Coronary artery (tissue), 2 donors: ENCODE measurements around the gene ZNF587B.
A peak's percentile ranks its signal among the peaks of the same experiment; 100 is the strongest.
"Not testable (repeated sequence)": the region's sequence is repeated elsewhere in the genome, so short reads cannot be mapped to it uniquely, and the experiment has no call there.

ENCODE experiments used
- DNase-seq: peaks from one replicate; pipeline ENCODE4 v3.0.0-alpha.2; 2017; ENCODE audit warnings: low spot score
- H3K27ac ChIP-seq, 2 donors: fragments of 200-600 bp; sonication (generic); one replicate each; pipeline ENCODE4 v1.5.1; 2016 to 2019
- H3K4me3 ChIP-seq: fragments of 200-600 bp; sonication (generic); 2 replicates; pipeline ENCODE4 v1.5.1; 2016; ENCODE audit warnings: mild to moderate bottlenecking, moderate library complexity
- TF ChIP-seq, protein P1 (sequence below): fragments of 200-600 bp; sonication (generic); IDR thresholded peaks from one replicate; pipeline ENCODE4 v1.5.1; 2019; ENCODE audit warnings: antibody characterized with exemption

Gene ZNF587B

GRCh38 chr19:57870225-57870624 is 40.1 kb downstream of the ZNF587B start:
- no peak overlapping the region for H3K4me3 ChIP-seq
- TF ChIP-seq, protein P1, sequence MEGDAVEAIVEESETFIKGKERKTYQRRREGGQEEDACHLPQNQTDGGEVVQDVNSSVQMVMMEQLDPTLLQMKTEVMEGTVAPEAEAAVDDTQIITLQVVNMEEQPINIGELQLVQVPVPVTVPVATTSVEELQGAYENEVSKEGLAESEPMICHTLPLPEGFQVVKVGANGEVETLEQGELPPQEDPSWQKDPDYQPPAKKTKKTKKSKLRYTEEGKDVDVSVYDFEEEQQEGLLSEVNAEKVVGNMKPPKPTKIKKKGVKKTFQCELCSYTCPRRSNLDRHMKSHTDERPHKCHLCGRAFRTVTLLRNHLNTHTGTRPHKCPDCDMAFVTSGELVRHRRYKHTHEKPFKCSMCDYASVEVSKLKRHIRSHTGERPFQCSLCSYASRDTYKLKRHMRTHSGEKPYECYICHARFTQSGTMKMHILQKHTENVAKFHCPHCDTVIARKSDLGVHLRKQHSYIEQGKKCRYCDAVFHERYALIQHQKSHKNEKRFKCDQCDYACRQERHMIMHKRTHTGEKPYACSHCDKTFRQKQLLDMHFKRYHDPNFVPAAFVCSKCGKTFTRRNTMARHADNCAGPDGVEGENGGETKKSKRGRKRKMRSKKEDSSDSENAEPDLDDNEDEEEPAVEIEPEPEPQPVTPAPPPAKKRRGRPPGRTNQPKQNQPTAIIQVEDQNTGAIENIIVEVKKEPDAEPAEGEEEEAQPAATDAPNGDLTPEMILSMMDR: no peak
- no peak for DNase-seq
- H3K27ac ChIP-seq: no peak overlapping the region

GRCh38 chr19:57872450-57872849 is 42.4 kb downstream of the ZNF587B start:
- H3K4me3 ChIP-seq: no peak overlapping the region
- DNase-seq: no peak
- TF ChIP-seq, protein P1: no peak
- no peak overlapping the region for H3K27ac ChIP-seq

- H3K27ac ChIP-seq, DNase-seq: not testable (repeated sequence)
- peak overlapping the region; percentile 0 for H3K4me3 ChIP-seq
Observed at GRCh38 chr19:57873883-57874799, 44.0 kb downstream of the ZNF587B start.

DNA sequence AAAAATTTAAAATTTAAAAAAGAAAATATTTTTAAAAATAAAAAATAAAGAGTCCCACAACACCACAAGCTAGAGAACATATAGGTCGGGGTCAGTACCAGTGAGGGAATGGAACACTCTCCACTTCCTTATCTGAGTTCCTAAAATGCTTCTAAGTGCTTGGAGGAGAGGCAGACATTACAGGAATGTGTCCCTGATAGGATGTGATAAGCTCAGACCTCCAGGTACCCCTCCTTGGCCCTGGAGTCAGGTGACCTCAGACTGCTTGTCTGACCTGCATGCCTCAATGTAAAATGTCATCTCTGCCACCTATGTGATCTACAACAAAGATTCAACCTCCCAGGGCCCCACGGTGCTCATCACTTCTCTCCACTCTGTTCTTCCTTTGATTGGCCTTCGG is 55.9 kb downstream of the ZNF587B start:
- DNase-seq: no peak
- Histone ChIP-seq H3K4me3 (no peak overlapping the region), H3K27ac (no peak overlapping the region)
- TF ChIP-seq, protein P1: no peak

DNA sequence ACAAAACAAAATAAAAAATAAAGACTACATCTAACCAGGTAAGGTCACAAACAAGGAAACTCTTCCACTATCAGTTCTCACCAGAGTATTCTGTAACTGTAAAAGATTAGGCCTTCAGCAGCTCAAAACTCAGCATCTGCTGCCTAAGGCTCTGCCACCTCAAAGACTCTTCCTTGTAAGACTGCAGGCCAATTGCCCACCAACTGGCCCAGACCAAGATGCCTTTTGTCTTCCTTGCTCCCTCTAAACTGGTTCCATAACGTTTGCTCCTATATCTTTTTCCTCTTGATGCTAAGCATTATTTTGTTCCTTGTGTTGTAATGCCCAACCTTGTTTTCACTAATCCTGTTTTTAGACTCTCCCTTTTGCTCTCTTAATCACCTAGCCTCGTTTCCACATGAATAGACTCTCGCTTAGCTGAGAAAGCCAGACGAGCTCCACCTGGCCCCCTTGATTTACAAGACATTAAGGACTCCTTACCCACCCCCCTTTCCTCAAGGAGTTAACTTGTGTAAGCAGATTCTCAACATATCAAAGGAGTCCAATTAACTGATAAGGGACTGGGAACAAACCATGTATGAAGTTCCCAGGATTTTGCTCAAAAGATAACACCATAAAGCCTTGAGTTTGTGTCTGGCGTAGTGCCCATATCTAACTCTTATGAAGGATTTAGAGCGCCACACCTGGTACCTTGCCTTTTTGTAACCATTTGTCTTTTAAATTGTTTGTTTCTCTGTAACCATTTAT is 57.3 kb downstream of the ZNF587B start:
- Histone ChIP-seq H3K27ac (no peak overlapping the region), H3K4me3 (peak overlapping the region; percentile 85)
- TF ChIP-seq, protein P1: no peak
- no peak for DNase-seq

GRCh38 chr19:57888107-57888559 is 58.0 kb downstream of the ZNF587B start:
- no peak for DNase-seq
- Histone ChIP-seq H3K4me3 (peak overlapping the region; percentile 85), H3K27ac (peak overlapping the region in 1 of 2 donors; percentile 77)
- TF ChIP-seq, protein P1: no peak

DNA sequence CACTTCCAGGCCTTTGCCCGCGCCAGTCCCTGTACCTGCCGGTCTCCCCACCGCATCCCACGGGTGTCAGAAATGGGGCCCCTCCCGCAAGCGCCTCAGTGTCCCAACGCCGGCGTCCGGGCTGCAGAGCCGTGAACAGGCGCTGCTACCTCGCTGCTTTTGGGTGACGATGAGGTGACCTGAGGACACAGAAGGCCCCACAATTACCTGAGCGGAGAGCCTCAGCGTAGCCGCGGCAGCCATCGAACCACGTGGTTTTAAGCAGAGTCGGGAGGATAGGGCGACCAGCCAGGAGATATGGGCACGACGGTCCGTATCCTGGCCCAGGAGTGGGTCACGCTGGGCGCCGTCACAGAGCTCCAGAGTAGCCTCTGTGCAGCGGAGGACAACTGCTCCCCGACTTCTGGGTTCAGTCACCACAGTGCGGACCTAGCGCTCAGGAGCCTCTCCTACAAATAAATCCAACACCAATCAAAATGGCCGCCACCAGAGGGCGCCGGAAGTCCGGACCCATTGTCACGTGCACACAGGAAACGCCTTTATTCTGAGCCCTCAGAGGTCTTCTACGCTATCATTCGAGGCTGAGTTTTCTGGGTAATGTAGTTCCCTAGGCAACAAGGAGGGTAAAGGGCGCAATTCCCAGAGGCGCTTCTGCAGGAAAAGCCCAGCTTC is 58.6 kb downstream of the ZNF587B start, which contains the start of gene ZNF814:
ZNF814 (minus strand) TSS at position 478 of the 672 bp plus-strand sequence; CDS start at position 243, 235 bp downstream.
- TF ChIP-seq, protein P1: no peak
- Histone ChIP-seq H3K27ac (peak within 1 kb of the TSS in 1 of 2 donors; percentile 77), H3K4me3 (peak within 1 kb of the TSS; percentile 85)
- peak; percentile 80 for DNase-seq

DNA sequence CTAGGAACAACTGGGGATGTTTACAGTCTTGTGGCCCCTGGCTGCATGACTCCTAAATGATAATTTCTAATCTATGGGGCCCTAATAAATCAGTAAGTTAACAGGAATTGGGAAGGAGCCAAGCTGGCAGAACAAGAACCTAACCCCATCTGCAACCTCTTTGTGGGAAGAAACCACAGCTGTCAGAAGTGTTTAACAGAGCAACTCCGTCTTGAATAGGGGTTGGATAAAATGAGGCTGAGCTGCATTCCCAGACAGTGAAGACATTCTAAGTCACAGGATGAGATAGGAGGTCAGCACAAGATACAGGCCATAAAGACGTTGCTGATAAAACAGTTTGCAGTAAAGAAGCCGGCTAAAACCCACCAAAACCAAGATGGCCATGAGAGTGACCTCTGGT is 60.6 kb downstream of the ZNF587B start:
- DNase-seq, H3K27ac ChIP-seq, H3K4me3 ChIP-seq: not testable (repeated sequence)
